Upper lobe of left lung (tissue), 4 donors: ENCODE results near the gene SHISAL1.

Experiments used
- CTCF ChIP-seq, 6 experiments: fragments of 450-650 bp in 4 of 6; fragments of 200-600 bp in 2 of 6; sonication (generic) in 2 of 6; IDR thresholded peaks; one replicate each; pipeline ENCODE4 v1.5.1; 2016 to 2019; ENCODE audit warnings: antibody characterized with exemption in 6 of 6
- EP300 ChIP-seq, 4 donors: sonication (generic); formaldehyde crosslinking; IDR thresholded peaks; one replicate each; pipeline ENCODE4 v1.5.1; 2017; ENCODE audit warnings: antibody characterized with exemption in 4 of 4, control low read depth in 2 of 4
- POLR2A ChIP-seq, 4 donors: fragments of 450-650 bp; IDR thresholded peaks; one replicate each; pipeline ENCODE4 v1.5.1; 2016 to 2017; ENCODE audit warnings: antibody characterized with exemption in 4 of 4, mild to moderate bottlenecking in 2 of 4
- POLR2AphosphoS5 ChIP-seq, 2 donors: sonication (generic); formaldehyde crosslinking; IDR thresholded peaks; one replicate each; pipeline ENCODE4 v1.5.1; 2017; ENCODE audit warnings: antibody characterized with exemption in 2 of 2

GRCh38 chr22:44335903-44336803 is 23.4 kb upstream of the SHISAL1 start:
- TF ChIP-seq CTCF (IDR thresholded peaks at IDR 0.05) (no peak), POLR2A (IDR thresholded peaks at IDR 0.05) (no peak), EP300 (IDR thresholded peaks at IDR 0.05) (no peak), POLR2AphosphoS5 (IDR thresholded peaks at IDR 0.05) (no peak)
